Esophagus muscularis mucosa (tissue), 3 donors: ENCODE data around the gene C8B.

Source experiments
- POLR2A ChIP-seq: fragments of 450-650 bp; IDR thresholded peaks from one replicate; pipeline ENCODE4 v1.6.1; 2017; ENCODE audit warnings: antibody characterized with exemption, moderate library complexity, mild to moderate bottlenecking, low read depth
- TF ChIP-seq, protein P1 (sequence below), 3 experiments: fragments of 200-600 bp in 2 of 3; fragments of 450-650 bp in 1 of 3; sonication (generic) in 2 of 3; IDR thresholded peaks; one replicate each; pipeline ENCODE4 v1.5.1; 2017 to 2019; ENCODE audit warnings: antibody characterized with exemption in 3 of 3, mild to moderate bottlenecking in 2 of 3, moderate library complexity in 1 of 3

GRCh38 chr1:56986397-56986796 is 20.6 kb upstream of the C8B start:
- TF ChIP-seq, protein P1, sequence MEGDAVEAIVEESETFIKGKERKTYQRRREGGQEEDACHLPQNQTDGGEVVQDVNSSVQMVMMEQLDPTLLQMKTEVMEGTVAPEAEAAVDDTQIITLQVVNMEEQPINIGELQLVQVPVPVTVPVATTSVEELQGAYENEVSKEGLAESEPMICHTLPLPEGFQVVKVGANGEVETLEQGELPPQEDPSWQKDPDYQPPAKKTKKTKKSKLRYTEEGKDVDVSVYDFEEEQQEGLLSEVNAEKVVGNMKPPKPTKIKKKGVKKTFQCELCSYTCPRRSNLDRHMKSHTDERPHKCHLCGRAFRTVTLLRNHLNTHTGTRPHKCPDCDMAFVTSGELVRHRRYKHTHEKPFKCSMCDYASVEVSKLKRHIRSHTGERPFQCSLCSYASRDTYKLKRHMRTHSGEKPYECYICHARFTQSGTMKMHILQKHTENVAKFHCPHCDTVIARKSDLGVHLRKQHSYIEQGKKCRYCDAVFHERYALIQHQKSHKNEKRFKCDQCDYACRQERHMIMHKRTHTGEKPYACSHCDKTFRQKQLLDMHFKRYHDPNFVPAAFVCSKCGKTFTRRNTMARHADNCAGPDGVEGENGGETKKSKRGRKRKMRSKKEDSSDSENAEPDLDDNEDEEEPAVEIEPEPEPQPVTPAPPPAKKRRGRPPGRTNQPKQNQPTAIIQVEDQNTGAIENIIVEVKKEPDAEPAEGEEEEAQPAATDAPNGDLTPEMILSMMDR (IDR thresholded peaks at IDR 0.05): no peak
- TF ChIP-seq POLR2A: no peak
